ENCODE data around the gene TRPM7.
"Not testable (repeated sequence)": the region's sequence is repeated elsewhere in the genome, so short reads cannot be mapped to it uniquely, and the experiment has no call there.

TRPM7 gene

DNA sequence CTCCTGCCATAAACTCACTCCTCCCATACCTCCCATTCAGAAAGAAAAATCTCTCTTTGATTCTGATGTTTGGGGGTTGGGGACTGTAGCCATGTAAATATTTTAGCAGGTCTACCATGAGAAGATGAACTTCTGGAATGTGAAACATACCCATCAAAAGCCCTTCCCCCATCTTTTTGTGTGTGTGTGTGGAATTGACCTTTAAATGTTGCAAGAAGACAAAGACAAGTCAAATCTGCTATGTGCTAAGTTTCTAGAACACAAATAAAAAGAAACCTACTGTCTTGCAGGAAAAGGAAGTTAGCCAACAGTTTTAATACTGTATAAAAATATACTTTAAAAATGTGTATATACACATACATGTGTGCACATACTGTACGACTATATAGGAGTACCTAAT is 110.4 kb downstream of the TRPM7 start:
- DNase-seq (ENCODE audit: low read depth in 2 of 2): peak; percentile 3 to 6

- DNase-seq (ENCODE audit: low read depth in 2 of 2): not testable (repeated sequence)
Measured at GRCh38 chr15:50573842-50574241, 112.8 kb downstream of the TRPM7 start.

GRCh38 chr15:50563756-50564155 is 122.8 kb downstream of the TRPM7 start:
- DNase-seq (ENCODE audit: low read depth in 2 of 2): no peak

DNA sequence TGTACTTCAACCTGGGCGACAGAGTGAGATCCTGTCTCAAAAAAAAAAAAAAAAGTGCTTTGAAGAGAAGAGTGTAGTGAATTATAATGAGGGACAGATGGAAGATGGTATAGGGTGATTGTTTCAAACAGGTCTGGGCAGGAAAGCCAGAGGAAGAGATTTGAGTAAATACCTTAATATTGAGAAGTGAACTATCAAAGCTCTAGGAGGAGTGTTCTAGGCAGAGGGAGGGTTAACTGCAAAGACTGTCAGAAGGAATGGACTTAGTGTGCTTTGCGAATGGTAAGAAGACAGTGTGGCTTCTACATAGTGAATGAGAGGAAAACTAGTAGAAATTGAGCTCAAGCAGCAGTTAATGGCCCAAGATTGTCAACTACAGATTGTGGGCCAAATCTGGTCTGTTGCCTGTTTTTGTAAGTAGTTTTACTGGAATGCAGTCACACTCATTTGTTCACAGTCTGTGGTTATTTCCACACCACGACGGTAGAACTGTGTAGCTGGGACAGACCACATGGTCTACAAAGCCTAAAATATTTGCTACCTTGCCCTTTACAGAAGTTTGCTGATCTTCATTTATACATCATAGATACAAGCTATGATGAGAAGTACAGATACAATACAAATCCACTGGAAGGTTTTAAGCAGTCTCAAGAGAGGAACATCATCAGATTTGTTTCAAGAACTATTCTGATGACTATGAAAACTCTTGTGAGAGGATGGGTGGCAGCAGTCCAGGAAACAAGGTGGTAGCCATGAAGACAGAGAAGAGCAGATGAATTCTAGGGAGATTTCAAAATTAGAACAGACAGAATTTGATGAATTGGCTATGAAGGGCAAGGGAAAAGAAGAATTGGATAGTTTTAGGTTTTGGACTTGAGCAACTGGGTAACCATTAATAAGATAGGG is 123.6 kb downstream of the TRPM7 start:
- DNase-seq (ENCODE audit: low read depth in 2 of 2): no peak

DNA sequence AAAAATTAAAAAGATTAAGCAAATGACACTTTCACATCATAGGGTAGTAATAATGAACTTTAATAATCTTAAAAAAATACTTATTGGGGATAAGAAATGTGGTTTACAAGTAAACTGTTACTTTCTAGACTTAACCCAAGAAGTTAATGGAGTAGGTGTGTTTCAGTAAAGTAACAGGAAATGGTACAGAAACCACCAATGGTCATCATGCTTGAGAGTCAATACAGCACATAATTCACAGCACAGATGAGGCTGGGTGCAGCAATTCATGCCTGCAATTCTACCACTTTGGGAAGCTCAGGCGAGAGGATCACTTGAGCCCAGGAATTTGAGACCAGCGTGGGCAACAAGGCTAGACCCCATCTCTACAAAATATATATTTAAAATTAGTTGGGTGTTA is 128.6 kb downstream of the TRPM7 start:
- DNase-seq (ENCODE audit: low read depth in 2 of 2): no peak

DNA sequence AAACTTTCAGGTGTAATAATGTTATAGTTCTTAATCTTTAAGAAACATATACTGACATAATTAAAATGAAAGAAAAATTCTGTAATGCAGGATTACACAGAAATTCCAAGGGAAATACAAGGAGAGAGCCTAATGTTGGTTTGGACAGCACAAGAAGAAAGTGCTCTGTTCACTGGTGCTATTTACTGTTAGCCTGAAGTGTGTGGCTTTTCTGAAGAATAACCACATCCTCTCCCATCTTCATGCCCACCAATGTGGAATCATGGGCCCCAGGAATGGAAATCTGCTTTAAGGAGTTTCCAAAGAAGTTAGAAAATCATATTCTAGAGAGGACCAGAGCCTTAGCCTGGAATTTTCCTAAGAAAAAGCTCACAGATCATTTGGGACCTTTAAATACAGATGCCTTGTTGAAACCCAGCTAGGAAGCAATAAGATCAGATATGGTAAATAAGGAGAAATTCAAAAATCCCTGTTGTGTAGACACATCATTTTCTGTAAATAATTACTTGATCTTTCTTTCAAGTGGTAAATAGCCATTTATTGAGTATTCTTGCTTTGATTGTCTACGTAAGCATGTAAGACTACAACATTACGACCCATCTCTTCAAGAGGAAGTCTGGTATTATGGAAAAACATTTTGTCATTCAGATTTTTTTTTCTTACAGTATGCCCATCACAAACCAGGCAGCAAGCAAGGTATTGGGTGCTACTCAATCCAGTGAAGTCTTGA is 129.8 kb downstream of the TRPM7 start:
- no peak for DNase-seq (ENCODE audit: low read depth in 2 of 2)

GRCh38 chr15:50552238-50552637 is 134.4 kb downstream of the TRPM7 start:
- no peak for DNase-seq (ENCODE audit: low read depth in 2 of 2)

DNA sequence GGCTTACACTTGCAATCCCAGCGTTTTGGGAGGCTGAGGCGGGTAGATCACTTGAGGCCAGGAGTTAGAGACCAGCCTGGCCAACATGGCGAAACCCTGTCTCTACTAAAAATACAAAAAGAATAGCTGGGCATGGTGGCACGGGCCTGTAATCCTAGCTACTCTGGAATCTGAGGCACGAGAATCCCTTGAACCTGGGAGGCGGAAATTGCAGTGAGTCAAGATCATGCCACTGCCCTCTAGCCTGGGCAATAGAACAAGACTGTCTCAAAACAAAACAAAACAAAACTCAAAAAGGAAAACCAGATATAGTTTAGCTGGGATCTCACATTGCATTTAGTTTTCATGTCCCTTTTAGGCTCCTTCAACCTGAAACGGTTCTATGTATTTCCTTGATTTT is 137.3 kb downstream of the TRPM7 start:
- no peak for DNase-seq (ENCODE audit: low read depth in 2 of 2)

DNA sequence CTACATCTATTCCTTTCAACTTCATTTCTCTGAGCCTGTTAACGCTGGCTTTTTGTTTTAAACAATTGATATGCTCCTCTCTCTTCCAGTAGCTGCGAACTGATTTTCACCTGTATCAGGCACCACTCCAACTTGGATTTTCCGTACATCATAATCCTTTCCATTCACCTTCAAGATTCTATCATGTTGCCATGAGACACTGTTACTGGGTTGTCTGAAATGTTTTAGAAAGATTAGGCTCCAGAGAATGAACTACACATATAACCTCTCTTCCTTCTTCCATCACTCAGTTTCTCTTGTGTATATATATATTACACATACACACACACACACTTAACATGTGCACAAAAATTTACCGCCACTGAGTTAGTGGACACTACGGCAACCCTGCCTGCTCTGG is 140.0 kb downstream of the TRPM7 start, which contains the start of gene USP50:
TSS of gene USP50 (minus strand) at position 101 of the 400 bp plus-strand sequence. CDS start 141 bp downstream, outside the sequence.
- DNase-seq (ENCODE audit: low read depth in 2 of 2): no peak

DNA sequence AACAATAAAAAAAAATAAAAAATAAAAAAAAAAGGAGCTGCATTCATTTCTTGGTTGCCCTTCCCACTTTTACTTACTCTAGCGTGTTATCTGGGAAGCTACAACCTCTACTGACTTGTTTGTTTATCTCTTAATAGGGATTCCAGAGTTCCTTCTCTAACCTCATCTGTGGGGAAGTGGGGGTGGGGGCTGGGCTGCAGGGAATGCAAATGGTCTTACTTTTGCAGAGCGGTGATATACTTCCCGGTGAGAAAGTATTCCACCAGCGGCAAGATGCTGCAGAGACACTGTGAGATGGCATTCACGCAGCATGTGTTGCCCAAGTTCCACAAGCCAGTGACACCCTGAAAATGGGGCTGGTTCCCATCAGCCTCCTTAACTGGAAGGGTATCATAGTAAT is 142.2 kb downstream of the TRPM7 start:
- no peak for DNase-seq (ENCODE audit: low read depth in 2 of 2)

- DNase-seq (ENCODE audit: low read depth in 2 of 2): peak in 1 of 2 experiments; percentile 11
Measured at GRCh38 chr15:50543556-50543955, 143.0 kb downstream of the TRPM7 start.

DNA sequence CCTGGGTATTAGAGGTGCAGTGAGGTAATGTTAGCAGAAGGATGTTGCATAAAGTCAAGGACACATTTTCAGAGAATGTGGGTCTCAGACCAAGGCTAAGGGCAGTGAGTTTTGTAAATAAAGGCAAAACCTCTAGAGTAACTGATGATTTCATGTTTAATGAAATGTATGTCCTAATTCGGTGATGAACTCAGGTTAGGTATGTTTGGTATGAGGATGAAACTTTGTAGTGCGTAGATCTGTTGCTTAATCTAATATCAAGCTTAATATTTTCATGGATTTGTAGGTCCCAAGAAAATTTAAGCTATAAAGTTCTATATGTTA is 143.7 kb downstream of the TRPM7 start:
- DNase-seq (ENCODE audit: low read depth in 2 of 2): peak in 1 of 2 experiments; percentile 38

DNA sequence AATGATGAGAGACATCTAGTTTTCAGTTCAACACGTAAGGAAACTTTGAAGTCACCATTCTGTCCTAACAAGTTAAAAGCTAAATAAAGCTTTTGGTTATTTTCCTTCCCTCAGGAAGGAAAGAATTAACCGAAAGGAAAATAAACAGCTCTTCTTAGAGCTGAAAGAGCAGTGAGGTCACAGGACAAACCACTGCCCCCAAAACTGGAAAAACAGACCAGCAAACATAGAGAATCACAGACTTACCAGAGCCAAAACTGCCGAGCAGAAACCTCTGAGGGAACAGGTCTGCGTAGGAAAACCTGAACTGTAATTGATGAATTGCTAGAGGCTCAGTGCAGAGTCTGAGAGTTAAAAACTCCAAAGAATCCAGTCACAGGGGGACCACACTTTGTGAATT is 154.8 kb downstream of the TRPM7 start:
- DNase-seq (ENCODE audit: low read depth in 2 of 2): no peak

- no peak for DNase-seq (ENCODE audit: low read depth in 2 of 2)
Measured at GRCh38 chr15:50531163-50531562, 155.4 kb downstream of the TRPM7 start.

DNA sequence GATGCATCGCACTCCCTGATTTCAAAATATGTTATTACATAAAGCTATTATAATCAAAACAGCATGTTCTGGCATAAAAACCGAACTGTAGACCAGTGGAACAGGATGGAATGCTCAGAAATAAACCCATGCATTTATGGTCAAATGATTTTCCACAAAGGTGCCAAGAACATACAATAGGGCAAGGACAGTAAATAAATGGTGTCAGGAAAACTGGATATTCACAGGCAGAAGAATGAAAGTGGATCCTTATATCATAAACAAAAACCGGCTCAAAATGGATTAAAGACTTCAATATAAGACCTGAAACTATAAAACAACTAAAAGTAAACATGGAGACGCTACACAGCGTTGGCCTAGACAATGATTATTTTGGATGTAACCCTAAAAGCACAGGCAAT is 162.7 kb downstream of the TRPM7 start:
- no peak for DNase-seq (ENCODE audit: low read depth in 2 of 2)

- DNase-seq (ENCODE audit: low read depth in 2 of 2): peak in 1 of 2 experiments; percentile 23
Measured at GRCh38 chr15:50519740-50520425, 166.7 kb downstream of the TRPM7 start.

GRCh38 chr15:50513001-50513400 is 173.6 kb downstream of the TRPM7 start:
- DNase-seq (ENCODE audit: low read depth in 2 of 2): no peak

Data from fibroblast of skin of left quadriceps (primary cell).